Right lobe of liver (tissue), 4 donors: ENCODE results near the gene INO80C.

ENCODE experiments used
- CTCF ChIP-seq, 4 donors: fragments of 200-600 bp in 3 of 4; fragments of 450-650 bp in 1 of 4; IDR thresholded peaks; one replicate each; pipeline versions ENCODE4 v1.5.1 to v1.8.0; 2016 to 2022; ENCODE audit warnings: antibody characterized with exemption in 4 of 4, mild to moderate bottlenecking in 2 of 4
- POLR2A ChIP-seq: fragments of 450-650 bp; IDR thresholded peaks from one replicate; pipeline ENCODE4 v1.6.1; 2017; ENCODE audit warnings: antibody characterized with exemption, mild to moderate bottlenecking
- donor health status: DM: no; HTN: no; CAD: no.
- donor health status: DM: no; HTN: no; CAD: no.
- donor health status: DM: no; HTN: yes; CAD: no.

- TF ChIP-seq CTCF (IDR thresholded peaks at IDR 0.05) (no peak), POLR2A (no peak)
Measured at GRCh38 chr18:35497027-35497369, 762 bp downstream of the INO80C start.
